Putamen (tissue), 1 donor: Measurements from ENCODE around the gene TTC1.
A peak's percentile ranks its signal among the peaks of the same experiment; 100 is the strongest.
"Not testable (repeated sequence)": the region's sequence is repeated elsewhere in the genome, so short reads cannot be mapped to it uniquely, and the experiment has no call there.

Experiments
- DNase-seq: peaks from one replicate; pipeline ENCODE4 v3.0.0-alpha.2; 2016; ENCODE audit warnings: low spot score

The TTC1 gene

GRCh38 chr5:160040471-160040835, 31.5 kb downstream of the TTC1 start:
- no peak for DNase-seq

- no peak for DNase-seq
These were observed 33.7 kb downstream of the TTC1 start for GRCh38 chr5:160042671-160043070.

GRCh38 chr5:160044391-160044804, 35.5 kb downstream of the TTC1 start:
- no peak for DNase-seq

GRCh38 chr5:160044967-160045366, 36.0 kb downstream of the TTC1 start:
- DNase-seq = no peak

GRCh38 chr5:160047423-160047822, 38.5 kb downstream of the TTC1 start:
- no peak for DNase-seq

GRCh38 chr5:160048131-160048530, 39.2 kb downstream of the TTC1 start:
- DNase-seq = no peak

GRCh38 chr5:160049099-160049498, 40.2 kb downstream of the TTC1 start:
- DNase-seq = no peak

- DNase-seq = no peak
These were observed 45.1 kb downstream of the TTC1 start for GRCh38 chr5:160054047-160054446.

GRCh38 chr5:160054831-160055230, 45.9 kb downstream of the TTC1 start:
- no peak for DNase-seq

- DNase-seq = no peak
These were observed 48.3 kb downstream of the TTC1 start for GRCh38 chr5:160057256-160057655.

- DNase-seq = no peak
These were observed 51.1 kb downstream of the TTC1 start for GRCh38 chr5:160060001-160060400.

GRCh38 chr5:160061770-160062169, 52.8 kb downstream of the TTC1 start:
- no peak for DNase-seq

- no peak for DNase-seq
These were observed 55.5 kb downstream of the TTC1 start for GRCh38 chr5:160064417-160064810.

GRCh38 chr5:160064995-160065614, 56.2 kb downstream of the TTC1 start:
- no peak for DNase-seq

- DNase-seq = not testable (repeated sequence)
These were observed 60.2 kb downstream of the TTC1 start for GRCh38 chr5:160069120-160069519.

GRCh38 chr5:160071516-160071915, 62.6 kb downstream of the TTC1 start:
- DNase-seq = peak; percentile 21

- DNase-seq = no peak
These were observed 63.0 kb downstream of the TTC1 start for GRCh38 chr5:160071916-160072315.

- DNase-seq = no peak
These were observed 66.1 kb downstream of the TTC1 start for GRCh38 chr5:160075073-160075472.

- DNase-seq = no peak
These were observed 68.1 kb downstream of the TTC1 start for GRCh38 chr5:160076997-160077396.

- DNase-seq = no peak
These were observed 70.8 kb downstream of the TTC1 start for GRCh38 chr5:160079753-160080152.

- no peak for DNase-seq
These were observed 72.6 kb downstream of the TTC1 start for GRCh38 chr5:160081495-160081894.

GRCh38 chr5:160082614-160083500, 73.9 kb downstream of the TTC1 start:
- no peak for DNase-seq

- no peak for DNase-seq
These were observed 74.6 kb downstream of the TTC1 start for GRCh38 chr5:160083501-160083900.

- no peak for DNase-seq
These were observed 75.2 kb downstream of the TTC1 start for GRCh38 chr5:160084144-160084543.
